Measurements from ENCODE around the gene CDCA7. TPM values are rescaled to one million over a fixed set of nuclear protein-coding genes. Genes with fewer than 3 reads are reported as not detected.
A peak's percentile ranks its signal among the peaks of the same experiment; 100 is the strongest.

Gene CDCA7
- total RNA-seq, 2 experiments from 2014 or later: 98.2 to 170 TPM

DNA sequence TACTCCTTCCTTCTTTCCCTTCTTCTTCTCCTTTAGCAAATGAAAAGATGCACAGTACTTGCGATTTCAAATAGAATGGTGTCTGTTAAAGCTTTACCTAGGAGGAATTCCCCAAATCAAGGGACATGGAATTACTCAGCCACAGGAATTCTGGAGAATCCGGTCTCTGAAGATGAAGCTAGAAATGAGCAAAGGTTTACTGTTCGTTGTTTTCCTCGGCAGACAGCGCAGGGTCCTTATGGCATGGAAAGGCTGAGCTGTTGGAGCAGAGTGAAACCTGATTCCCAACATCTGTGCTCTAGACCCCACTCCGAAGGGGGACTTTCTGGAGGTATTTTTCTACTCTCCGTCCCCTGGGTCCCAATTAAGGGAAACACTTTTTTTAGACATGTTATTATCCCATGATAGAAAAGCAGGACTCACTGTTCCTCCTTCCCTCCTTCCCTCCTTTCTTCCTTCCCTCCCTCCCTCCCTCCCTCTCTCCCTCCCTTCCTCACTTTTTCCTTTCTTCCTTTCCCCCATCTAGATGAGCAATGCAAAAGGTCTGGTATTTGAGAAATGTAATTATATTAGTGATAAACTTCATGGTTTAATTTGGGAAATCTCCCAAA lies 47.1 kb downstream of the CDCA7 start:
- TF ChIP-seq EZH2phosphoT487 (IDR thresholded peaks at IDR 0.05; ENCODE audit: borderline replicate concordance, low read depth, low read length): no peak
- TF ChIP-seq, protein P1, sequence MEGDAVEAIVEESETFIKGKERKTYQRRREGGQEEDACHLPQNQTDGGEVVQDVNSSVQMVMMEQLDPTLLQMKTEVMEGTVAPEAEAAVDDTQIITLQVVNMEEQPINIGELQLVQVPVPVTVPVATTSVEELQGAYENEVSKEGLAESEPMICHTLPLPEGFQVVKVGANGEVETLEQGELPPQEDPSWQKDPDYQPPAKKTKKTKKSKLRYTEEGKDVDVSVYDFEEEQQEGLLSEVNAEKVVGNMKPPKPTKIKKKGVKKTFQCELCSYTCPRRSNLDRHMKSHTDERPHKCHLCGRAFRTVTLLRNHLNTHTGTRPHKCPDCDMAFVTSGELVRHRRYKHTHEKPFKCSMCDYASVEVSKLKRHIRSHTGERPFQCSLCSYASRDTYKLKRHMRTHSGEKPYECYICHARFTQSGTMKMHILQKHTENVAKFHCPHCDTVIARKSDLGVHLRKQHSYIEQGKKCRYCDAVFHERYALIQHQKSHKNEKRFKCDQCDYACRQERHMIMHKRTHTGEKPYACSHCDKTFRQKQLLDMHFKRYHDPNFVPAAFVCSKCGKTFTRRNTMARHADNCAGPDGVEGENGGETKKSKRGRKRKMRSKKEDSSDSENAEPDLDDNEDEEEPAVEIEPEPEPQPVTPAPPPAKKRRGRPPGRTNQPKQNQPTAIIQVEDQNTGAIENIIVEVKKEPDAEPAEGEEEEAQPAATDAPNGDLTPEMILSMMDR (conservative IDR thresholded peaks at IDR 0.05; ENCODE audit: low read length): no peak
- H4K20me1 ChIP-seq (ENCODE audit: insufficient read depth, low read length): no peaks in the 10 kb centered on the region
- H3K27ac ChIP-seq (ENCODE audit: low read depth, low read length, poor library complexity, severe bottlenecking): no peak overlapping the region
- H3K4me3 ChIP-seq (ENCODE audit: low read depth, low read length, poor library complexity, severe bottlenecking): no peak overlapping the region
- no peaks in the 10 kb centered on the region for H3K79me2 ChIP-seq (ENCODE audit: insufficient read depth, low read depth, low read length)
- H2AFZ ChIP-seq (ENCODE audit: low read length): no peak overlapping the region
- no peak overlapping the region for H3K4me2 ChIP-seq (ENCODE audit: low read length)
- CTCF ChIA-PET (ENCODE audit: unreplicated experiment): interaction anchor here (0.7 kb wide), 1 partner anchor 9 kb away, joined by 4 read pairs; no protein-coding TSS in a partner anchor
- BruUV-seq (replicated peaks): no TSS peak
- intact Hi-C loops (cut with micrococcal nuclease; ENCODE audit: unreplicated experiment): loop anchor here (1.0 to 10.0 kb wide), 7 partner anchors 47 to 939 kb away; no protein-coding TSS in a partner anchor
- no peaks in the 10 kb centered on the region for H3K9me2 ChIP-seq (ENCODE audit: insufficient read depth, low read length)
- no peak for DNase-seq (ENCODE audit: low spot score)
- H3K9me3 ChIP-seq (ENCODE audit: low read length): no peaks in the 10 kb centered on the region
- no peaks in the 10 kb centered on the region for H3K4me1 ChIP-seq (ENCODE audit: insufficient read depth, low read length, poor library complexity, severe bottlenecking)
- no peaks in the 10 kb centered on the region for H3K36me3 ChIP-seq (ENCODE audit: insufficient read depth, low read length)
- POLR2A ChIA-PET: interaction anchor here (1.1 kb wide), 1 partner anchor 18 kb away, joined by 3 read pairs; no protein-coding TSS in a partner anchor

DNA sequence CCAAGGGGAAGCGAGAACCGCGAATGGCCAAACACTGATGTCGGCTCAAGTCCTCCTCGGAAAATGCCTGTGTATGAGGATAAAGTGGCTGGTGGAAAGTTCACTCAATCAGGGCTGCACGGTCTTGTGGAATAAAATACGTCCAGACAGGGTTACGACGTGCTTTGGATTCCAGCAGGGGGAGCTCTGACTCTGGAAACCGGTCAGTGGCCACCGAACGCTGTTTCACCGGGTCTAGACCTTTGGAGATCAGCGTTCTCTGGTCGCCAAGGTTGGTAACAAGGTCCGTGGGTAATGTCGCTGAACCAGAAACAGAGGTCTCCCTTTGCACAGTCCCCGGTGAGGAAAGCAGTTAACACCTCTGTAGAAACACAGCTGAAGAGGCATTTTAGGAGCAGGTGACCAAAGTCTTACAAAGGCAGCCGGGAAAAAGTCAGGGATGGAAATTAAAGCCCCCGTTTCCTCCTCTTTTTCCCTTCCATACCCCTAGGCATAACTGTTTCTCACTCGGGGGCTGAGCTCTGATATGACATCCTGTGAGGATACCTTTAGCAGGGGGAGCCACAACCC lies 47.8 kb downstream of the CDCA7 start:
- Histone ChIP-seq H3K36me3 (ENCODE audit: insufficient read depth, low read length) (no peaks in the 10 kb centered on the region), H3K4me1 (ENCODE audit: insufficient read depth, low read length, poor library complexity, severe bottlenecking) (no peaks in the 10 kb centered on the region), H3K9me2 (ENCODE audit: insufficient read depth, low read length) (no peaks in the 10 kb centered on the region), H3K79me2 (ENCODE audit: insufficient read depth, low read depth, low read length) (no peaks in the 10 kb centered on the region), H3K9me3 (ENCODE audit: low read length) (no peaks in the 10 kb centered on the region), H3K4me3 (ENCODE audit: low read depth, low read length, poor library complexity, severe bottlenecking) (no peak overlapping the region), H3K4me2 (ENCODE audit: low read length) (no peak overlapping the region), H4K20me1 (ENCODE audit: insufficient read depth, low read length) (no peaks in the 10 kb centered on the region), H3K27ac (ENCODE audit: low read depth, low read length, poor library complexity, severe bottlenecking) (no peak overlapping the region), H2AFZ (ENCODE audit: low read length) (no peak overlapping the region)
- TF ChIP-seq, protein P1 (conservative IDR thresholded peaks at IDR 0.05; ENCODE audit: low read length): peak; percentile 89
- TF ChIP-seq EZH2phosphoT487 (IDR thresholded peaks at IDR 0.05; ENCODE audit: borderline replicate concordance, low read depth, low read length): no peak
- POLR2A ChIA-PET: interaction anchor here (0.7 to 0.8 kb wide), 4 partner anchors 9 to 937 kb away, joined by 3 read pairs; no protein-coding TSS in a partner anchor
- BruUV-seq (replicated peaks): no TSS peak
- peak; percentile 78 for DNase-seq (ENCODE audit: low spot score)
- CTCF ChIA-PET (ENCODE audit: unreplicated experiment): interaction anchor here (0.7 to 1.0 kb wide), 2 partner anchors 10 to 939 kb away, joined by 3 to 4 read pairs; no protein-coding TSS in a partner anchor
- intact Hi-C loops (cut with micrococcal nuclease; ENCODE audit: unreplicated experiment): loop anchor here (1.0 to 10.0 kb wide), 6 partner anchors 47 to 939 kb away; no protein-coding TSS in a partner anchor

Data from OCI-LY7 (cell line).